HG03354 (cell line): ENCODE data around the gene PUS10.
A peak's percentile ranks its signal among the peaks of the same experiment; 100 is the strongest.
"Not testable (repeated sequence)": the region's sequence is repeated elsewhere in the genome, so short reads cannot be mapped to it uniquely, and the experiment has no call there.

Experiments used
- ATAC-seq: cut with Tn5 transposase; IDR thresholded peaks from one replicate; pipeline ENCODE4 v1.9.1; 2021; ENCODE audit warnings: mild to moderate bottlenecking; ENCODE audit not compliant: unreplicated experiment, poor library complexity, severe bottlenecking

The PUS10 gene

DNA sequence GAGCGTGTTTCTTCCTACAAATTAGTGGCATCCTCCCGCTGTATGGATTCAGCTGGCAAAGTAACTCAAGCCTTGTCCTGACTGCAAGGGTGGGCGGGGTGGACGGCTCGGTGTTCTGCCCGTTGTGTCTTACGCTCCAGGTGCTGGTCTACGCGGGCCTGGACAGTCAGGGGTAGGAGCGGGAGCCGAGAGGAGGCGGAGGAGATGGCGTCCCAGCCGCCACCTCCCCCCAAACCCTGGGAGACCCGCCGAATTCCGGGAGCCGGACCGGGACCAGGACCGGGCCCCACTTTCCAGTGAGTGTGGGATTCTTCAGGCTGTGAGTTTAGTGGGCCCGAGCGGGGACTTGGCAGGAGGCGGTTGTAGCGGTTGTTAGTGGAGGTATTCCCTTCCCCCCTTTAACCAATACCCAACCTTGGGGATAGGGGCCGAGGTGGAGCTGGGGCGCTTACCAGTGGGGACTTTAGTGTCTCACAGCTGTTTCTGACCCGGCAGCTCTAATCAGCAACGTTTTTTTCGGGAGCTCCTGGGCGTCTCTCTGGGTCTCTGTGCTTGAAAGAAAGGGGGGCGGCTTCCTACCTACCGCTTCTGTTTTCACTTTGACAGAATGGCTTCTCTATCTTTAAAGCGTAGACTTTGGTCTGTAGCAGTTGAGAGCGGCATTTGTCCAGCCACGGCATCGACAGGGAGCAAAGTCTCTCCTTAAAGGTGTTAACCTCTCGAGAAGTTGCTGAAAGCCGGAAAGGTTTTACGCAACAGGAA is at the start of gene PUS10, which contains the start of gene PEX13:
Gene PUS10 (minus strand): TSS at position 700 of the 762 bp plus-strand sequence. CDS start 6,365 bp downstream, outside the sequence.
Gene PEX13 (plus strand): TSS at position 165 of the 762 bp plus-strand sequence. CDS start 40 bp downstream, at position 205.
- peak; percentile 87 for ATAC-seq

DNA sequence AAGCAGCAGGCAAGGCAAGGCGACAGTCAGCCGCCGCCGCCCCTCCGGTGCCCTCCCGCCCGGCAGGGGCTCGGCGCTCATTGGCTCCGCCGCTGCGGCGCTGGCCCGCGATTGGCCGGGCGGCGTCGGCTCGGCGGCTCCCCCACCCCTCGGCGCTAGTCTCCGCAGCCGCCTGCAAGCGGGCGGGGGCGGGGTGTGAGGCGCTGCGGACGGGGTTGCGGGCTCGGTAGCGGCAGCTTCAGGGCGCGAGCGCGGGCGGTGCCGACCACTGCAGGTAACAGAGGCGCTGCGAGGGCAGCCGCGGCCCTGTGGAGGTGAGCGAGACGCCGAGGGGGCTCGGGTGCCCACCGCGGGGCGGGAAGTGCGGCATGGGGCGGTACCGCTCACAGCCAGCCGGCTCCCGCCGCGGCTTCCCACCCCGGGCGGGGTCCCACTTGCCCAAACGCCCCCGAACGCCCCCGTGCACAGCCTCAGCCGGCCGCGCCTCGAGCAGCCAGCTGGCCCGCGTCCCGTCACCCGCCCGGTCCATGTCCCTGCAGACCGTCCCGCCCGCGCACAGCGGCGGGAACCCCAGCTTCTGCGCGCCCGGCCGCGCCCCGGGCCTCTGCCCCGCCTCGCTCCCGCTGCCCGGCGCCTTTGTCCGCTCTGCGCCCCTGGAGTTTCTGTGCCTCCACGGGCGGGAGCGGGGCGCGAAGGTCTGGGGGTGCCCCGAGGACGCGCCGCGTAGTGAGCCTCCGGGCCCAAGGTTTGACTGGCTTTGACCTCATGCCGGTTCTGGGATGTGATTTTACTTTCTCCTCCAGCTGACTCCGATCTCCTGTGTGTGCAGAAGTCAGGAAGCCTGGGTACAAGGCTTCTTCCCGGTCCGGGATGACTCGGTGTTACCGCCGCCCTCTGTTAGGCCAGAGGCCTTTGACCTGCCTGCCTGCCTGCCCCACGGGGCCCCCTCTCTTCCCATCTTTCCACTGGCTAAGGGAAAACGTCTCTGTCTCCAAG is 48.0 kb upstream of the PUS10 start, which contains the start of gene SANBR:
Gene SANBR (plus strand): TSS at position 158 of the 996 bp plus-strand sequence. CDS start 4,480 bp downstream, outside the sequence.
- ATAC-seq: peak; percentile 98

DNA sequence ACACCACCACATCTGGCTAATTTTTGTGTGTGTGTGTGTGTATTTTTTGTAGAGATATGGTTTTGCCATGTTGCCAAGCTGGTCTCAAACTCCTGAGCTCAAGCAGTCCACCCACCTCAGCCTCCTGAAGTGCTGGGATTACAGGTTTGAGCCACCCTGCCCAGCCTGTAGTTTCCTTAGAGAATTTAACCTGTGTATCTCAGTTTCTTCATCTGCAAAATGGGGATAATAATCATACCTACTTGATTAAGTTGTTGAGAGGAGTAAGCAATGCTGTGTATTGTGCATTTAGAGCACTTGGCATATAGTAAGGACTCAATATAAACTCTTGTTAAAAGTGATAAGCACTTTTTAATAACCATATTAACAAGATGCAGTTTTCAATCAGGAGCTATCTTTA is 41.3 kb upstream of the PUS10 start:
- ATAC-seq: no peak

- ATAC-seq: no peak
These were observed 39.5 kb upstream of the PUS10 start for GRCh38 chr2:61057562-61057961.

DNA sequence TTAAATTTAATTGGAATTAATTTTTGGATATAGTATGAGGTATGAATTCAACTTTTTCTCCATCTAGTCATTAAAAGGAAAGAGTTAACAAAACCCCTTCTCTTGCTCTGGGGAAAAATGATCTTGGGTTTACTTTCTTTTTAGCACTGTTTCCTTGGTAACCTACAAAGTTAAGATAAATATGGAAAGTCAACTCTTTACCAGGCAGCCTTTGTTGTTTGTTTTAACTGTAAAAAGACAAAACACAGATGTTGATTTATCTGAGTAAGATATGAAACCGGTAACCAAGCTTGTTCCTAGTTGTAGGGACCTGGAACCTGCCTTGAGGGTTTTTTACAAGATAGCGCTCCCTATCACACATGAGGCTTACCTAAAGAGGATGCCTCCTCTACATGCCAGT is 37.5 kb upstream of the PUS10 start:
- no peak for ATAC-seq

DNA sequence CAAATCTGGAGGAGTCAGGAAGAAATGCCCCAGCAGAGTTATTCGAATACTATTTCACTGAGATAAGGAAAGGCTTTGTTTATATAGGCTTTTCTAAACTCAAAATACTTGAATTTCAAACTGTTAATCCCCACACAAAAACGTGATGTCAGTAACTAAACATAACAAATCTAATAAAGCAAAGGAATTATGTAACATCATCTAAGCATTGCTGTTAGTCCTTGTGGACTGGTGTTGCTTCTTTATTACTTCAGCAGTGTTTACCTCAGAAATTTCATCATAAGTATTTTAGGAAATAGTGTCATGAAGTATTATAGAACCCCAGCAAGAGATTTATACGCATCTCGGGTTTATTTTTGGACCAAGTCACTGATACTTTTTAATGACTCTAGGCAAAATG is 27.9 kb upstream of the PUS10 start:
- ATAC-seq: no peak

- no peak for ATAC-seq
These were observed 27.2 kb upstream of the PUS10 start for GRCh38 chr2:61045226-61045625.

DNA sequence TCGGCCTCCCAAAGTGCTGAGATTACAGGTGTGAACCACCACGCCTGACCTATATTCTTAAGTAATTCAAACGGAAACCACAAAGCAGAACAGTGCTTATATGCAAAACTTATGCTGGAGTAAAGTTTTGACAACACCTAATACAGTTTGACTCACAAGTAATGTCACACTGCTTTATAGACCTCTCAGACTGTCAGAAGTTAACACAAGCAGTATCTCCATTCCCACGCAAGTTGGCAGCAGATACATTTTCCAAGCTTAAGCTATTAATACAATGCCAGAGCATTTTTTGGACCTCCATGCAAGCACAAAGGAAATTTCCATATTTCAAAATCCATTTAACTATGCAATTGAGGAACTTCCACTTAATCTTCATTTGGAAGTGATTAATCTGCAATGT is 26.6 kb upstream of the PUS10 start:
- ATAC-seq: peak; percentile 65

GRCh38 chr2:61042807-61043206 is 24.8 kb upstream of the PUS10 start:
- ATAC-seq: no peak

DNA sequence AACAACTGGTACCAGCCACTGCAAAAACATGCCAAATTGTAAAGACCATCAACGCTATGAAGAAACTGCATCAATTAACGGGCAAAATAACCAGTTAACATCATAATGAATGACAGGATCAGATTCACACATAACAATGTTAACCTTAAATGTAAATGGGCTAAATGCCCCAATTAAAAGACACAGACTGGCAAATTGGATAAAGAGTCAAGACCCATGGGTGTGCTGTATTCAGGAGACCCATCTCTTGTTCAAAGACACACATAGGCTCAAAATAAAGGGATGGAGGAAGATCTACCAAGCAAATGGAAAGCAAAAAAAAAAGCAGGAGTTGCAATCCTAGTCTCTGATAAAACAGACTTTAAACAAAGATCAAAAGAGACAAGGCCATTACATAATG is 18.6 kb upstream of the PUS10 start:
- not testable (repeated sequence) for ATAC-seq

- not testable (repeated sequence) for ATAC-seq
These were observed 16.5 kb upstream of the PUS10 start for GRCh38 chr2:61034592-61034991.

GRCh38 chr2:61029533-61029932 is 11.5 kb upstream of the PUS10 start:
- no peak for ATAC-seq

DNA sequence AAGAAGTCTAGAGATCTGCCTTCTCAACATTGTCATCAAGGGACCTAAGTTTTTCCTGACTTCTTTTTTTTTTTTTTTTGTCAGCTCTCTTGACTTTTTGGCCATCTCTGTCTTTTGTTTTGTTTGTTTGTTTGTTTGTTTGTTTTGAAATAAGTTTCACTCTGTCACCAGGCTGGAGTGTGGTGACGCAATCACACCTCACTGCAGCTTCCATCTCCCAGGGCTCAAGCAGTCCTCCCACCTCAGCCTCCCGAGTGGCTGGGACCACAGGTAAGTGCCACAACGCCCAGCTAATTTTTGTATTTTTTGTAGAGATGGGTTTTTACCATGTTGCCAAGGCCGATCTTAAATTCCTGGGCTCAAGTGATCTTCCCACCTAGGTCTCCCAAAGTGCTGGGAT is 5.6 kb upstream of the PUS10 start:
- no peak for ATAC-seq

DNA sequence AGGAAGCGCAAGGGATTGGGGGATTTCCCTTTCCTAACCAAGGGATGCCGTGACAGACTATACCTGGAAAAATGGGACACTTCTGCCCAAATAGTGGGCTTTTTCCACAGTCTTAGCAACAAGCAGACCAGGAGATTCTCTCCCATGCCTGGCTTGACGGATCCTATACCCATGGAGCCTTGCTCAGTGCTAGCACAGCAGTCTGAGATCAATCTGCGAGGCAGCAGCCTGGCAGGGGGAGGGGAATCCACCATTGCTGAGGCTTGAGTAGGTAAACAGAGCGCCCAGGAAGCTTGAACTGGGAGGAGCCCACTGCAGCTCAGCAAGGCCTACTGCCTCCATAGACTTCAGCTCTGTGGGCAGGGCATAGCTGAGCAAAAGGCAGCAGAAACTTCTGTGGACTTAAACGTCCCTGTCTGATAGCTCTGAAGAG is 3.2 kb upstream of the PUS10 start:
- ATAC-seq: no peak

- no peak for ATAC-seq
These were observed 743 bp upstream of the PUS10 start for GRCh38 chr2:61018798-61019197.

GRCh38 chr2:61018318-61018755 is 282 bp upstream of the PUS10 start:
- no peak for ATAC-seq

- ATAC-seq: peak; percentile 69
These were observed 976 bp downstream of the PUS10 start for GRCh38 chr2:61017003-61017555.

DNA sequence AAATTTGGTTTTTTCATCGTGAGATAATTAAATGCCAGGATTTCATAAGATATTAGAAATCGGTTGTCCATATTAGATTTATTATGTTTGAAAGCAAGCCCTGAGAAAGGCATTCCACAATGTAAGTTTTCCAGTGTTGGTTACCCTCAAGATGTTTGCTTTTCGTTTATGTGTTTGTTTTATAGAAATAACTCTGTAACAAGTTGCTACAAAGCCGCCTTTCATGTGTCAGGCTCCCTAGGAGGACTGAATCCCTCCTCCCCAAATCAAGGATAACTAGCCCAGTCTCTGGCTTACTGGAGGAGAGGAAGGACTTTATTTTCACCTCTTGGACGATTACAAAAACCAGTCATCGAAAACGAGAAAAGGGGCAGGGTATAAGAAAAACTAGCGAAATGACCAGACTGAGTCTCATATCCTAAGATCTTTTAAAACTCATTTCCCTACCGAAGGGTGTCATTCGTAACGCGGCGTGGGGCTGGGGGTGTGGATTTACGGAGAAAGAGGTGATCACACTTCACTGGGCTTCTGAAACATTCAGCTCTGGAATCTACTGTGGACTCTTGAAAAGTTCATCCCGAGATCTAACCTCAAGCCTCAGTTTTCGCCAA is 1.6 kb downstream of the PUS10 start:
- peak; percentile 21 for ATAC-seq

- no peak for ATAC-seq
These were observed 2.1 kb downstream of the PUS10 start for GRCh38 chr2:61015976-61016375.

GRCh38 chr2:61014763-61015162 is 3.3 kb downstream of the PUS10 start:
- no peak for ATAC-seq
